K562 (cell line): Measurements from ENCODE around the gene SPTBN4. TPM values are rescaled to one million over a fixed set of nuclear protein-coding genes. Genes with fewer than 3 reads are reported as not detected.

Experiments used
- ARID1B ChIP-seq: fragments of 450-650 bp; IDR thresholded peaks from 2 replicates; pipeline ENCODE4 v1.6.1; 2016; ENCODE audit warnings: antibody characterized with exemption, mild to moderate bottlenecking, inconsistent platforms
- CLOCK ChIP-seq: fragments of 250-450 bp; sonication (Bioruptor Pico); IDR thresholded peaks from 2 replicates; pipeline ENCODE4 v1.4.0; 2020; ENCODE audit warnings: mild to moderate bottlenecking, moderate library complexity, borderline replicate concordance
- DPF2 ChIP-seq: fragments of 450-650 bp; IDR thresholded peaks from 2 replicates; pipeline ENCODE4 v1.6.1; 2016
- FOS ChIP-seq: IDR thresholded peaks from 3 replicates; pipeline ENCODE4 v1.6.1; 2011; ENCODE audit not compliant: insufficient read length; ENCODE audit errors: extremely low read depth
- KDM2B ChIP-seq: fragments of 250-450 bp; sonication (Bioruptor Pico); IDR thresholded peaks from 2 replicates; pipeline ENCODE4 v1.8.0; 2021; ENCODE audit warnings: mild to moderate bottlenecking, moderate library complexity
- L3MBTL2 ChIP-seq: fragments of 450-650 bp; IDR thresholded peaks from 2 replicates; pipeline ENCODE4 v1.6.1; 2016; ENCODE audit warnings: mild to moderate bottlenecking, moderate library complexity
- PBX2 ChIP-seq, 2 experiments: IDR thresholded peaks in 1 of 2; conservative IDR thresholded peaks in 1 of 2; 2 replicates each; pipeline ENCODE4 v1.6.1; 2016; ENCODE audit warnings: low read depth in 2 of 2, mild to moderate bottlenecking in 1 of 2, missing compliant biosample characterization in 1 of 2, missing genetic modification characterization in 1 of 2, moderate library complexity in 1 of 2
- REST ChIP-seq, 2 experiments: fragments of 450-650 bp; formaldehyde crosslinking in 1 of 2; IDR thresholded peaks; 2 replicates each; pipeline versions ENCODE4 v1.4.0 to v1.6.1; 2014 to 2020; ENCODE audit warnings: mild to moderate bottlenecking in 2 of 2, borderline replicate concordance in 1 of 2, low read depth in 1 of 2
- TBP ChIP-seq: optimal IDR thresholded peaks from 2 replicates; pipeline ENCODE3; 2011; ENCODE audit warnings: low read depth, low read length, improper control_type of control experiment
- ZHX1 ChIP-seq: fragments of 150-350 bp; conservative IDR thresholded peaks from 2 replicates; pipeline ENCODE4 v1.6.1; 2014; ENCODE audit warnings: low read length
- polyA plus RNA-seq, 8 experiments: library from polyadenylated mRNA; depleted of rRNA in 4 of 8; stranded (reverse) in 5 of 8; unstranded in 3 of 8; fragments of >200 nt; fragmentation: Nextera tagmentation in 2 of 8; fragmentation: Illumina TruSeq in 1 of 8; extraction: Ambion mirVana in 2 of 8; extraction: Trizol in 1 of 8; gene quantifications; 2 replicates each; pipeline versions ENCODE4 v1.2.1 to v1.2.3, GENCODE V29; 2011 to 2014; ENCODE audit warnings: inconsistent platforms in 1 of 8, missing spikeins in 1 of 8
- total RNA-seq, 7 experiments: library from RNA; depleted of rRNA in 6 of 7; stranded (reverse); fragments of >200 nt in 6 of 7; fragmentation: Illumina TruSeq in 2 of 7; extraction: Trizol in 2 of 7; gene quantifications; 2 replicates each; pipeline versions ENCODE4 v1.2.1 to v1.2.3, GENCODE V29; 2011 to 2021; ENCODE audit warnings: low replicate concordance in 1 of 7

The SPTBN4 gene
- total and polyA plus RNA-seq, 9 of the 15 experiments (the other 6 are each of a cell fraction or from before 2014, with no cell fraction given) = 0.01 to 1.5 (median 0.86) TPM

- TF ChIP-seq CLOCK (peak; percentile 94), DPF2 (0 out of 2 replicates have a peak, but pooled peaks have one; percentile 20), FOS (peak; percentile 54), ZHX1 (no peak), REST (IDR thresholded peaks at IDR 0.05; ENCODE audit: borderline replicate concordance) (peak; percentile 38), REST (CRISPR knock-in tag; IDR thresholded peaks at IDR 0.05; ENCODE audit: low read depth) (no peak), KDM2B (no peak), TBP (peak; percentile 79), ARID1B (no peak), PBX2 (CRISPR knock-in tag; IDR thresholded peaks at IDR 0.05; ENCODE audit: low read depth) (no peak), PBX2 (tag; conservative IDR thresholded peaks at IDR 0.05; ENCODE audit: low read depth) (no peak), L3MBTL2 (peak; percentile 87)
Measured at GRCh38 chr19:40570313-40571004, 103.7 kb downstream of the SPTBN4 start (continued).
